Activated CD4-positive, alpha-beta T cell treated with anti-CD3 and anti-CD28 coated beads, Interleukin-2, Interleukin-6, amounts not matched to agents 100 ng/mL and 50 ng/mL, durations not matched to agents 16 hours and 8 hours (primary cell): ENCODE measurements around the gene ARHGAP4.

ENCODE experiments used
- DNase-seq: peaks from one replicate; pipeline ENCODE4 v3.0.0-alpha.2; 2020

ARHGAP4 gene

DNA sequence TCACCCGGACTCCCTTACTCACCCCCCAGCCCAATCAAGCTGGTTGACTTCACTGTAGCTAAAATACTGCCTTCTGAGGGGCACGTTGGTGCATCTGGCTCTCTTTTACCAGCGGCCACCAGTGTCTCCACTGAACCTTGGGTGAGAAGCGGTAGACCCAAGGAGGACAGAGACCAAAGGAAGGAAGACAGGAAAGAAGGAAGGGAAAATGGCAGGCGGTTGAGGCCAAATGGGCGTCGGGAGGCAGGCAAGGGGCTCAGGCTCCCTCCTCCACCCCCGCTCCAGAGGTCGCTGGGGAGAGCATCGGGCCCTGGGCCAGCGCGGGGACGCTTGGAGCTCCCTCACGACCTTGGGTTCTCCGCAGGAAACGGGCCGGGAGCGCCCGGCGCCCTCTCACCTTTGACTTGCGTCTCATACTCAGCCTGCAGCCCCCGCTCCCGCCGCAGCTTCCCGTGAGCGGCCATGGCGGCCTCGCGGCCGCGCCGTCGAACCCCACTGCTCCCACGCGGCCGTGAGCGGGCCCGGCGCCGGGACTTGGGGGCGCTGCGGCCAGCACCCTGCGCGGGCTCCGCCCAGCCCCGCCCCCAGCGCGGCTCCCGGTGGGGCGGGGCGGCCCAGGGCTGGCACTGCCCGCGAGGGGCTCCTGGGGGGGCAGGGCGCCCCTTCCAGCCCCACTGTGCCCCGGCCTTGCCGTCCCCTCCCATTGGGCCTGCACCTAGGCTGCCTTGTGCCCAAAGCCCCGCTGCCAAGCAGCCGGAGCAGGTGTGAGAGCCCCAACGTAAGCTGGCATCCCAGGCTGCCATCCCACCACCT is at the start of gene ARHGAP4:
ARHGAP4 (minus strand) TSS at position 526 of the 813 bp plus-strand sequence; CDS start at position 464, 62 bp downstream.
- DNase-seq = peak; percentile 70

GRCh38 chrX:153974726-153975286 is 48.7 kb upstream of the ARHGAP4 start:
- no peak for DNase-seq

GRCh38 chrX:153974003-153974725 is 48.1 kb upstream of the ARHGAP4 start:
- peak; percentile 33 for DNase-seq

DNA sequence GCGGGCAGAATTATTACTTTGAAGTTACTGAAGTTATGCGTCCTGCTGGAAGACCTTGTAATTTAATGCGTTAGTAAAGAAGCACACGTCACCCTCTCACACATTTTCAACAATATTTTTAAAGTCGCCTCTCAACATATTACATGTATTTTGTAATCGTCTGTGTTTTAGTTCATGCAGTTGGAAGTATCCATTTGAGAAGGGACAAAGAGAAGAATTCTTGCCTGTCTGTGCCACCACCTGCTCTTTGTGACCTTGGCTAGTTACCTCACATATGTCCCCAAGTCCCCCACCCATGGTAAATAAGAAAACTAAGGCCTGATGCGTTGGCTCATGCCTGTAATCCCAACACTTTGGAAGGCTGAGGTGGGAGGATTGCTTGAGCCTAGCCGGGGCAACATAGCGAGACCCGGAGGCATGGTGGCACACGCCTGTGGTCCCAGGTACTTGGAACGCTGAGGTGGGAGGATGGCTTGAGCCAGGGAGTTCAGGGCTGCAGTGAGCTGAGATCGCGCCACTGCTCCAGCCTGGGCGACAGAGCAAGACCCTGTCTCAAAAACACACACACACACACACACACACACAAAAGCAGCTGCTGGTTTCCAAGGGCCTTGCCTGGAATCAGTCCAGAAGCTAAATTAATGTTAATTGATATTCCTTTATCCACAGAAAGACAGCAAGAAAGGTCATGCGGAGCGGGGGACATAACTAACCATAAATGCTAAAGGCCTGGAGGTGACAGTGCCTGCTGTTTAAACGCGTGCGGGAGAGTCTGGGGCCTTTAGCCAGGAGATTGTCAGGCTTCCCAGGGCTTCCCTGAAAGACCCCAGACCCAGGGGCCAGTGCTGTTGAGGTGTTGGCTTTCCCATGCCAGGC is 47.3 kb upstream of the ARHGAP4 start:
- DNase-seq = no peak

GRCh38 chrX:153972368-153973126 is 46.5 kb upstream of the ARHGAP4 start, which contains the start of gene TMEM187:
Gene TMEM187 (plus strand): TSS chrX:153972754. CDS start chrX:153982063, 9,309 bp downstream.
- peak; percentile 96 for DNase-seq

DNA sequence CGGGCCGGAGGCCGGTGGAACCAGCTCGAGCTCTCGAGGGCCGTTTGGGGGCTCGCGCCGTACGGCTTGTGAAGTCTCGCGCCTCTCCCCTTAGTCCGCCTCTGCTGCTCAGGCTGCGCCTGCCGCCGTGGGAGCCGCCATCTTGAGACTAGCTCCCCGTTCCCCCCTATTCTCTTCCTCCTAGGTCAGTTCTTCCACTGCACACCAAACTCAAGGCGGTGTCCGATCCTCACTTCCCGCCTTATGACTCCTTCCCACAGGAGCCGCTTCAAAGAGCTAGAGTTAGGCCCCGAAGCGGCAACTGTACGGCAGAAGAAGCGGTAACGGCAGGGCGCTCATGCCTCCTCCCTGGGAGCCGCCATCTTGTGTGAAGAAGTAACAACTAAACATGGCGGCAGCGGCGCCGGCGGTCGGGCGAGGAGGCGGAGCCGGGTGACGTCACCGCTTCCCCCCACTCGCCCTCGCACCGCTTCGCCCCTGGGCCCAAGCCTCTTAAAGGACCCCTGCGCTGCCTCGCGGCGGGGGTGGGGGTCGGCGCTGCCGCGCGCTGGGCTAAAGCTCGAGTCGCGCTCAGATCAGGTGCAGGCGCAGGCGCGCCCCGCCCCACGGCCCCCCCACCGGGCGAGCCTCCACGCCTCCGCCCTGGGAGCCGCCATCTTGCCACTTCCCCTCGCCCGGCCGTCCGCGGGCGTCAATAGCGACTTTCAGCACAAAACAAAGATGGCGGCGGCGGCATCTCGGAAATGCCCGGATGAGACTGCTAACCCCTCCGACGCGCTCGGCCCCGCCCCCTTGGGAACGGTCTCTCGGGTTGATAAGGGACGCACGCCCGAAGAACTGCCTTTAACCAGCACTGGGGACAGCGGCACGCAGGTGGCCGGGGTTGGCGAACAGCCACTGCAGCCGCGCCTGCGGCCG is 45.6 kb upstream of the ARHGAP4 start, which contains the start of gene HCFC1:
HCFC1 (minus strand) TSS at position 369 of the 918 bp plus-strand sequence. CDS start 978 bp downstream, outside the sequence.
- DNase-seq = peak; percentile 96

DNA sequence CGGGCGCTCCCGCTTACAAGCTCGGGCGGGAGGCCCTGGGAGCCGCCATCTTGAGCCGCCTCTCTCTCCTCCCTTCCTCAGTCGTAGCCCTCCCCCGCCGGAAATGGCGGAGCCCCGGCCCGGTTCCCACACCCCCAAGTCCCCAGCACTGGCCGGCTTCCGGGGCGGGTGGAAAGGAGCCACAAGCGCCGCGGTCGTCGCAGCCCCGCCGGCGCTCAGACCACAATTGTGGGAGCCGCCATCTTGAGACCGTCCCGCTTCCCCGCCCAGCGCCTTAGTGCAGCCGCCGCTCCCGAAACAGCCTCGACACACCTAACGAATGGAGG is 45.0 kb upstream of the ARHGAP4 start:
- DNase-seq = peak; percentile 96

- DNase-seq = peak; percentile 68
Observed at GRCh38 chrX:153970357-153971123, 44.5 kb upstream of the ARHGAP4 start.

DNA sequence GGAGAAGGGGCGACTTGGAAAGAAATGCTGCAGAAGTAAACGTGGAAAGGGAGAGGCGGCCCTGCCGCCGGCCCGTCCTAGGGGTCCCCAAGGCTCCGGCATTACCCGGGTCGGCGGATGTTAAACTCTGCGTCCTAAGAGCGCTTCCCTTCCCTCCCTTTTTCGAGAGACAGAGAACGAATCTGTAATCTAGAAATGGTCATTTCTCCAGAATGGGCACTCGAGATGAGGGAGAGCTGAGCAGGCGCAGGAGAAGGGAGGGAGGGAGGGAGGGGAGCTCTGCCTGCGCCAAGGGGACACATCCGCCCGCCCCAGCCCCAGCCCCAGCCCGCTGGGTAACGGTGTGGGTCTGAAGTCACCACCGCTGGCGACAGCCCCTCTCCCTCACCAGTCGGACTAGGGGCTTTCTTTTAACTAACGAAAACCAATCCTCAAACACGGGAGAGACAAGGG is 43.9 kb upstream of the ARHGAP4 start:
- no peak for DNase-seq

- no peak for DNase-seq
Observed at GRCh38 chrX:153969125-153969903, 43.2 kb upstream of the ARHGAP4 start.

DNA sequence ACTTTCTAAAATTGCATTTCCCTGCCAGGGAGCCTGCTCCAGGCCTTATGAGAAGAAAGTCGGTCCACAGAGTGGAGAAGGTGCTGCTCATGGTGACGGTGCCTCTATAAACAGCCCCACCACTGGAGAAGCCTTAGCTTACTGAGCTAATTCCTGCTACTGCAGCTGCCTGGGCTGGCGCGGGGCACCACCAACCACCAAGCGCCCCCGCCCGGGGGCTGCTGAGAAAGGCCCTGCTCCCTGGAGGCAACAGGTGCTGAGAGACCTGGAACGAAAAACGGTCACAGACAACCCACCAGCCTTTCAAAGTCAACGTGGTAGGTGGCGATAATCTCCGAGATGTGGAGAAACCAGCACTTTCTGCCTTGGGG is 42.7 kb upstream of the ARHGAP4 start:
- DNase-seq = peak; percentile 58

DNA sequence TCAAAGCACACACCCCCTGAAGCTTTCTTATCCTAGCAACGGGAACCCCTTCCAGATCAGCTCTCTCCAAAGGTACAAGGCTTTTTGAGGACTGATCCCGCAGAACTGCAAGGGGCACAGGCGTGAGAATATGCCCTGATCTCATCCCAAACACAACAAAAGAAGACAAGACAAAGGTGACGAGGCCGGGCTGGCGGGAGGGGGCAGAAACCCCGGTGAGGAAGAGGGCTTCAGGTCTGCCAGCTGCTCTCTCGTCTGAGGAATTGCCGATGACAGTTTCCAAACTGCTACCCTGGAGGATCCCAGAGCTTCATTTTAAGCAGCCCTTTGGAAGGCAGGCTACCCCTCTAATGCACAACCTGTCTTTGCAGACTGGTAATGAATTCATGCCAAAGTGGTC is 42.2 kb upstream of the ARHGAP4 start:
- DNase-seq = no peak

DNA sequence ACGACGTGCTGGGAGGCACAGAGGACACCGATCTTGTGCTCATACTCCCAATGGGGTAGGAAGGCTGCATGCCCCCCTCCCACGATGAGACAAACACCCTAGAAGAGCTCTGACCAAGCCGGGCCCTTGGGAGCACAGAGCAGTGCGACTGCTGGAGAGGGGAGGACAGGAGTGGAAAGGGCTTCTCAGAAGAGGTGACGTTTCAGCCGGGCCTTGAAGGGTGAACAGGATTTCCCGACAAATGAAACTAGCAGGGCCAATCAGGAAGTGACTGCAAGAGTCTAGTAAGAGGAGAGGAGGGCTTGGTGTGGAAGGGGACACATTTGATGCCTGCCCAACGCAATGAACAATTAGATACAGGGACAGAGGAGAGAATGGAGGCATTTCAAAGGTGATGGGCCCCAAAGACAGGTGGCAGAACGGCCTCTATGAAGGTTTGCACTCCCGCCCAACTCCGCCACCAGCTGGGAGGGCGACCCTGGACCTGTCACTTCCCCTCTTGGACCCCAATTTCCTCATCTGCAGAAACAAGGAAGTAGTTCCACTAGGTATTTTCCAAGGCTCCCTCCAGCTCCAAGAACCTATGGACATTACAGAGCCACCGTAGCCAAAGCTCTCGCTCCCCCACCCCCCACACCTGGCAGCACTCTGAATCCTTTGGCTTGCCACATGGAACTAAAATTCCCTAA is 41.6 kb upstream of the ARHGAP4 start:
- DNase-seq = peak; percentile 62

GRCh38 chrX:153966841-153967535 is 40.9 kb upstream of the ARHGAP4 start:
- DNase-seq = no peak

DNA sequence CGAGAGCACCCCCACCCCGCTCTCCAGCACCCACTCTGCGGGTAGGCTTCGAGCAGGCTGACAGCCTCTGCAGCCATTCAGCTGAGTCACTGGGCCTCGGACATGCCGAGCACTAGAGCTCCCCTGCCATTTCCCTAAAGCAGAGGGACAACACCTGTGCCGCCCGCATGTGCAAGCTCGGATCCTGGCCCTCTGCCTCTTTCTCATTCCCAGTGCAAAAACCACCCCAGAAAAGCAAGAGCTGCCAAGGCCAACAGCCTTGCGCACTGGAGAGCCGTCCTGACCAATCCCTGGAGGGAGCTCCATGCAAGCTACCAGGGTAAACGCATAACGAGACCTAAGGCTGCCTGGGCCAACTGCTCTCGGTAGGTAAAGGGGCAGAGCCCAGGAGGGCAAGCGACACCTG is 40.2 kb upstream of the ARHGAP4 start:
- no peak for DNase-seq

- no peak for DNase-seq
Observed at GRCh38 chrX:153965406-153965805, 39.3 kb upstream of the ARHGAP4 start.

GRCh38 chrX:153964105-153964504 is 38.0 kb upstream of the ARHGAP4 start:
- no peak for DNase-seq

GRCh38 chrX:153963546-153963945 is 37.5 kb upstream of the ARHGAP4 start:
- DNase-seq = no peak
